NCI-H226 (cell line): ENCODE measurements around the gene ARSK.

Source experiments
- DNase-seq: peaks from one replicate; pipeline ENCODE4 v3.0.0-alpha.2; 2015

ARSK gene

GRCh38 chr5:95564450-95564849 is 9.5 kb downstream of the ARSK start:
- DNase-seq, result no peak

DNA sequence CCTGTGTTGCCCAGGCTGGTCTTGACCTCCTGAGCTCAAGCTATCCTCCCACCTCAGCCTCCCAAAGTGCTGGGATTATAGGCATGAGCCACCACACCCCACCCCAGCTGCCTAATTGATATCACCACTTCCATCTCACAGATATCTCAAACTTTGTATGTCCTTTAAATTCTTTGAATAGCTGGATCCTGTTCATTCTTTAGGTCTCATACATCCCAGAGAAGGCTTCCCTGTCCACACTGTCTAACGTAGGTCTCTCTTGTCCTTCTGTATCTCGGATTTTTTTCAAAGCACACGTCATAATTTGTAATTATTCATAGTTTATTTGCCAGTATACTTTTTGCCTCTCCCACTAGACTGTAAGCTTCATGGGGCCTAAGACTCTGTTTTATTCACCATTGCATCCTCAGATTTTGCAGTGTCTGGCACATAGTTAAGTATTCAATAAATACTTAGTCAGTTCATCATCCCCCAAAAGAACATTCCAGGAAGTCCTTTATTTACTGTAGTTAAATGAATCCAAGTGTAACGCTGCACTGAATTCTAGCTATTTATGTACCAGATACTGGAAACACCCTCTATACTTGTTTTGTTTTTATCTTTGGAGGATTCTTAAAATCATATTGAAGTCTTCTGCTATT is 10.5 kb downstream of the ARSK start:
- DNase-seq, result no peak

DNA sequence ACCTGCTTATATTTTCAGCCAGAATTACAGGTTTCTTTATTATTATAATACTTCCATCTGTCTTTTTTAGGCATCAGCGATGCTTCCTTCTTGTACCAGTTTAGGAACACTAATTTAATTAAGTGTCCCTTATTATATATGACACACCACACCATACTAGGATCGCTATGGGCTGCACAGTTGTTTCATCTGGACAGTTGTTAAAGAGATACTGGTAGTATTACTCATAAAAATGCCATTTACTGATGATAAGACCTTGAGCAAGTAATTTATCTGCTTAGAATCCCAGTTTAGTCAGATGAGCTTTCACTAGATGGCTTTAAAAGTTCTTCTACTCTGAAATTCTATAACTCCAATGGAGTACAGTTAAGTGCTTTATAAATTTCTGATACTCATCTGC is 17.1 kb downstream of the ARSK start:
- no peak for DNase-seq

- DNase-seq, result no peak
Measured at GRCh38 chr5:95581576-95581975, 26.7 kb downstream of the ARSK start.

- no peak for DNase-seq
Measured at GRCh38 chr5:95583992-95584391, 29.1 kb downstream of the ARSK start.

DNA sequence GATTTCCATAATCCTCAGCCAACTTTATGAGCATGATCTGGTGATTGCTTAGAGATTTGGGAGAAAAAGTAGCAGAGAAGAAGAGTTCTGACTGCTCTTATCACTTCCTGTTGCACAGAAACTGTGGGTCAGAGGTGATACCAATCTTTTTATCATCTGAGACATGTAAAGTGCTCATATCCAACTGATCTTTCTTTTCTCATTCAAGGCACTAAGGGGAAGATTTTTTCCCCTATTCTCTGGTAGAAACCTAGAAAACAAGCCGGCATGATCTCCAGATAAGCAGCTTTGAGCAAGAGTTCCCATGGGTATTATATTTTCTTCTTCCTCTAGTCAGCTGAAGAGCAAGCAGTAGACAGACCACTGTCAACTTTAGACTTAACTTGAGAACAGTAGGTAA is 36.0 kb downstream of the ARSK start:
- no peak for DNase-seq

DNA sequence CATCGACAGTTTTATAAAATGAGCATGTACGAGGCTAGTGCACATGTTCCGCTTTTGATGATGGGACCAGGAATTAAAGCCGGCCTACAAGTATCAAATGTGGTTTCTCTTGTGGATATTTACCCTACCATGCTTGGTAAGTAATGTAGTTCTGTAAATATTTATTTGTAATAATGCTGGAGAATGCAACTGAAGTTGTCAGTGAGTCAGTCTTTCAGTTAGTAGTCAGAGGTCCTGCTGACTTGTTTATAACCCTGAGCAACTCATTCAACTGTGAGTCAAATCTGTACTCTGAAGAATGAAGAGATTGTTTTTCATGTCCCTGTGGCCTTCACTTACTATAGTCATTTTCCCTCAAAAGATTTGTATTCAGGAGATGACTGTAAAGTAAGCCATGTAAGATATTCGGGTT is 36.6 kb downstream of the ARSK start:
- peak; percentile 59 for DNase-seq

GRCh38 chr5:95595289-95595931 is 40.5 kb downstream of the ARSK start:
- DNase-seq, result peak; percentile 20

DNA sequence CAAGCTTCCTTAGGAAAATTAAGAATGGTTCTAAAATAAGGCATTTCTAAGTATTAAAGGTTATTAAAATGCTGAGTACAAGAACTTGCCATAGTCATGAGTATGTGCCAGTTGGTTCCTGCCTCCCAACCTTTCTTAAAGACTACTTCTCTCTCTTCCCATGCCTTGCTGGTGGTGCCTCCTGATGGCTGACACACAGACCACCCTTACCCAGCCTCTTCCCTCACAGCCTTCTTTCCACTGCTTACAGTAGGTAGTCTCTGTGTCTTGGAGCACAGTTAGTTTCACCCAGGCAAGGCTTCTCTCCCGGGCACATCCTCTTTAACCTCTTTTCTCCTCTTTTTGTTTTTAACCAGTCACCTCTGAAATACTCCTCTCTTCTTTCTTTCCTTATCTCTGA is 44.4 kb downstream of the ARSK start:
- no peak for DNase-seq

GRCh38 chr5:95600557-95600956 is 45.7 kb downstream of the ARSK start:
- no peak for DNase-seq

DNA sequence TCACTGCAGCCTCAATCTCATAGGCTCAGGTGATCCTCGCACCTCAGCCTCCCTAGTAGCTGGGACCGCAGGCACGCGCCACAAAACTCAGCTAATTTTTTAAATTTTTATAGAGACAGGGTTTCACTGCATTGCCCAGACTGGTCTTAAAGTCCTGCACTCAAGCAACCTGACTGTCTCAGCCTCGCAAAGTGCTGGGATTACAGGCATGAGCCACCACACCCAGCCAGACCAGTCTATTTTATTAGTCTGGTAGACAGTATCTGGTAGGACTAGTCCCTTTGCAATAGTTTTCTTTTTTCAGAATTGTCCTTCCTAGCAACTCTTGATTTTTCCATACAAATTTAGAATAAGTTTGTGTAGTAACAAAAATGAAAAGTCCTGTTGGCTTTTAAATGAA is 50.9 kb downstream of the ARSK start:
- DNase-seq, result no peak

- no peak for DNase-seq
Measured at GRCh38 chr5:95606419-95606818, 51.5 kb downstream of the ARSK start.

GRCh38 chr5:95609711-95610110 is 54.8 kb downstream of the ARSK start:
- no peak for DNase-seq

DNA sequence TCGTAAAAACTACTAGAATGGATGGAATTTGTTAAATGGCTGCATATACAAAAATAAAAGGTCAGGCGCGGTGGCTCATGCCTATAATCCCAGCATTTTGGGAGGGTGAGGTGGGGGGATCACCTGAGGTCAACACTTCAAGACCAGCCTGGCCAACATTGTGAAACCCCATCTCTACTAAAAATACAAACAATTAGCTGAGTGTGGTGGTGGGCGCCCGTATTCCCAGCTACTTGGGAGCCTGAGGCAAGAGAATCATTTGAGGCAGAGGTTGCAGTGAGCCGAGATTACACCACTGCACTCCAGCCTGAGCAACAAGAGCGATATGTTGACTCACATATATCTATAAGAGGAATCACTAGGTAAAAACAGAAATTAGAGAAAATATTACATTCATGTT is 55.6 kb downstream of the ARSK start:
- no peak for DNase-seq

GRCh38 chr5:95611396-95611795 is 56.5 kb downstream of the ARSK start:
- DNase-seq, result no peak

- no peak for DNase-seq
Measured at GRCh38 chr5:95613514-95613913, 58.6 kb downstream of the ARSK start.

DNA sequence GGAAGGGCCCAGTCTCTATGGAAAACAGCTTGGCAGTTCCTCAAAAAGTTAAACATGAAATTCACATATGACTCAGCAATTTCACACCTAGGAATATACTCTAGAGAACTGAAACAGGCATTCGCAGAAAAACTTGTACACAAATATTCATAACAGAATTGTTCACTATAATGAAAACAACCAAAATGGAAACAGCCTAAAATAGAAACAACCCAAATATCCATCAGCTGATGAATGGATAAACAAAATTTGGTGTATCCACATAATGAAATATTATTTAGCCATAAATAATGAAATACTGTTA is 60.2 kb downstream of the ARSK start:
- DNase-seq, result no peak

GRCh38 chr5:95617057-95617456 is 62.2 kb downstream of the ARSK start:
- peak; percentile 39 for DNase-seq

DNA sequence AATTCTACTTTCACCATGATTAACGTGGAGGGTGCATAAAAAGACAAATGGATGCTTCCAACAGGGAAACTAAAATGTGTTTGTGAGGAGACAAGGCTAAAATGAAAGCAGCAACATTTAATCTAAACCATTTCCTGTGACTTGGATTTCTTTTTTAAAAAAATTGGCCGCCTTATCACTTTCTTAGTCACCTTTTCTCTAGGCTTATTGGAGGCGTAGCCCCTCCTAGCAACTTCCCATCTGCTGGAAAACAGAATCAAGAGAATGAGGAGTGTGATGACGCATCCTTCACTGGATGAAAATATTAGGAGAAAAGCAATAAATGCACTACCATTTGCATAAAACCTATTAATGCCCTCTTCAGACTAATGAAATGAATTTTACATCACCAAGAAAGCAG is 64.2 kb downstream of the ARSK start:
- peak; percentile 71 for DNase-seq

DNA sequence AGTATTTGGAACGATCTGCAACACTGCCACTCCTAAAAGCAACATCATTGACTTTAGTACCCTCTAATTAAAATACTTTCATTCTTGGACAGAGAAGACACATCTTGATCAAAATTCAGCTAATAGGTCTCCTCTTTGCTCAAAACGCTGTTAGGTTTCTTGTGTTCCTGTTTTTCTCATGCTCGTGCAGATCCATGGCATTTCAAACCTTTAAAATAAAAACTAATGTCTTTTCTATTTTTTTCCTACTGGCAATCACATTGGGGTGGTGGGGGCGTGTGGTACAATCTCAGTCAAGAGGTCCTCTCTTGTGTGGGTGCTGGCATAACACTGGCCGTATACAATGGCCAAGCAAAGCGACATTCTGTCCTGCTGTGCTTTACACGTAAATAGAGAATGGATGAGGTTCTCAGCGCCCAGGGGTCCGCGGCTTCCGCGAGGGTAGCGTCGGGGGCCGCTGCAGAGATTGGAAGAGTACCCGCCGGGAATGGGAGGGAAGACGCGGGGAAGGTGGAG is 64.7 kb downstream of the ARSK start:
- DNase-seq, result no peak

DNA sequence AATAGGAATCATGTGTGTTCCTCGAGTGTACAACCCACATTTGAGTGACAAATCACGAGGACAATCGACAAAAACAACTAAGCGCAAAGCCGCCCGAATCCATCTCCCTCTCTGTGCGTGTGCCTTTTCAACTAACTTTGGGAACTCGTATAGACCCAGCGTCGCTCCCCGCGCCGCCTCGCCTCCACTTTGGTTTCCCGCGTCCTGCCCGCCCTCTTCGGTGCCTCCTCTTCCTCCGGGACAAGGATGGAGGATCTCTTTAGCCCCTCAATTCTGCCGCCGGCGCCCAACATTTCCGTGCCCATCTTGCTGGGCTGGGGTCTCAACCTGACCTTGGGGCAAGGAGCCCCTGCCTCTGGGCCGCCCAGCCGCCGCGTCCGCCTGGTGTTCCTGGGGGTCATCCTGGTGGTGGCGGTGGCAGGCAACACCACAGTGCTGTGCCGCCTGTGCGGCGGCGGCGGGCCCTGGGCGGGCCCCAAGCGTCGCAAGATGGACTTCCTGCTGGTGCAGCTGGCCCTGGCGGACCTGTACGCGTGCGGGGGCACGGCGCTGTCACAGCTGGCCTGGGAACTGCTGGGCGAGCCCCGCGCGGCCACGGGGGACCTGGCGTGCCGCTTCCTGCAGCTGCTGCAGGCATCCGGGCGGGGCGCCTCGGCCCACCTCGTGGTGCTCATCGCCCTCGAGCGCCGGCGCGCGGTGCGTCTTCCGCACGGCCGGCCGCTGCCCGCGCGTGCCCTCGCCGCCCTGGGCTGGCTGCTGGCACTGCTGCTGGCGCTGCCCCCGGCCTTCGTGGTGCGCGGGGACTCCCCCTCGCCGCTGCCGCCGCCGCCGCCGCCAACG is 65.3 kb downstream of the ARSK start, which contains the start of gene GPR150:
Gene GPR150 (plus strand): TSS at position 58 of the 840 bp plus-strand sequence. CDS start 189 bp downstream, at position 247.
- no peak for DNase-seq

- no peak for DNase-seq
Measured at GRCh38 chr5:95620870-95621838, 66.3 kb downstream of the ARSK start.
